Left colon (tissue), 2 donors: ENCODE results near the gene EPB41L4A. TPM values are rescaled to one million over a fixed set of nuclear protein-coding genes. Genes with fewer than 3 reads are reported as not detected.
"Not testable (repeated sequence)": the region's sequence is repeated elsewhere in the genome, so short reads cannot be mapped to it uniquely, and the experiment has no call there.

Source experiments
- ATAC-seq: fragments of 200-7000 bp; cut with Tn5 transposase; one replicate; pipeline ENCODE4 v1.9.1; 2020; ENCODE audit warnings: mild to moderate bottlenecking, moderate library complexity
- DNase-seq, 2 donors: peaks; one replicate each; pipeline ENCODE4 v3.0.0-alpha.2; 2020
- intact Hi-C, 2 donors: fragments of 100-400 bp; cut with DNase I in 1 of 2; cut with micrococcal nuclease in 1 of 2; formaldehyde crosslinking; loops; one replicate each; pipeline versions ENCODE4 v1.11.2 to v1.14.0; 2022; cut with DNase I, micrococcal nuclease
- total RNA-seq, 2 donors: library from RNA; stranded (reverse); fragmentation: NEBNext Ultra II Directional; extraction: Animal tissue kit (Norgen Biotek cat#: 25700); gene quantifications; one replicate each; pipeline ENCODE4 v1.2.1, GENCODE V29; 2021
- donor health status: DM: no; HTN: no; CAD: no.
- donor health status: DM: yes; HTN: yes; CAD: no.

Gene EPB41L4A
- total RNA-seq, 2 donors from 2014 or later, result 10.2 to 34.0 TPM

- peak; percentile 85 for ATAC-seq
- peak; percentile 32 to 69 for DNase-seq
- intact Hi-C loops, result no loop called here
Measured at GRCh38 chr5:112232667-112233066, 186.4 kb downstream of the EPB41L4A start.

- ATAC-seq (no peak), DNase-seq (no peak)
- intact Hi-C loops, result no loop called here
Measured at GRCh38 chr5:112230606-112231005, 188.5 kb downstream of the EPB41L4A start.

- DNase-seq (peak; percentile 84 to 92), ATAC-seq (peak; percentile 96)
- intact Hi-C loops, result no loop called here
Measured at GRCh38 chr5:112228667-112229066, 190.4 kb downstream of the EPB41L4A start.

- DNase-seq (no peak), ATAC-seq (no peak)
- intact Hi-C loops, result no loop called here
Measured at GRCh38 chr5:112227911-112228631, 191.0 kb downstream of the EPB41L4A start.

GRCh38 chr5:112226215-112226614, 192.9 kb downstream of the EPB41L4A start:
- intact Hi-C loops, result no loop called here
- ATAC-seq (no peak), DNase-seq (no peak)

GRCh38 chr5:112222997-112223396, 196.1 kb downstream of the EPB41L4A start:
- ATAC-seq, intact Hi-C loops, DNase-seq: not testable (repeated sequence)

- DNase-seq (no peak), ATAC-seq (peak; percentile 98)
- intact Hi-C loops, result no loop called here
Measured at GRCh38 chr5:112221128-112221527, 197.9 kb downstream of the EPB41L4A start.

- intact Hi-C loops, result no loop called here
- no peak for DNase-seq
- no peak for ATAC-seq
Measured at GRCh38 chr5:112219000-112219399, 200.1 kb downstream of the EPB41L4A start.

GRCh38 chr5:112217843-112218579, 201.1 kb downstream of the EPB41L4A start:
- DNase-seq (no peak), ATAC-seq (no peak)
- intact Hi-C loops, result no loop called here

- no peak for ATAC-seq
- intact Hi-C loops, result no loop called here
- no peak for DNase-seq
Measured at GRCh38 chr5:112216140-112216539, 202.9 kb downstream of the EPB41L4A start.

- ATAC-seq, result peak; percentile 68
- intact Hi-C loops, result no loop called here
Measured at GRCh38 chr5:112210430-112211005, 208.6 kb downstream of the EPB41L4A start.

GRCh38 chr5:112208699-112209615, 210.1 kb downstream of the EPB41L4A start:
- DNase-seq (no peak), ATAC-seq (no peak)
- intact Hi-C loops, result loop anchor here in 1 of 2 donors (10.0 kb wide), 1 partner anchor 216 kb away; no protein-coding TSS in a partner anchor

More at GRCh38 chr5:112210430-112211005, 208.6 kb downstream of the EPB41L4A start:
- DNase-seq, result peak; percentile 33 to 61

GRCh38 chr5:112208195-112208594, 210.9 kb downstream of the EPB41L4A start:
- not testable (repeated sequence) for DNase-seq, ATAC-seq
- intact Hi-C loops, result loop anchor here in 1 of 2 donors (10.0 kb wide), 1 partner anchor 217 kb away; no protein-coding TSS in a partner anchor

GRCh38 chr5:112205846-112206245, 213.2 kb downstream of the EPB41L4A start:
- DNase-seq (no peak), ATAC-seq (no peak)
- intact Hi-C loops, result loop anchor here in 1 of 2 donors (10.0 kb wide), 1 partner anchor 219 kb away; no protein-coding TSS in a partner anchor

GRCh38 chr5:112203229-112203628, 215.8 kb downstream of the EPB41L4A start:
- intact Hi-C loops, result loop anchor here in 1 of 2 donors (10.0 kb wide), 1 partner anchor 222 kb away; no protein-coding TSS in a partner anchor
- DNase-seq, result no peak
- ATAC-seq, result no peak

GRCh38 chr5:112202694-112203093, 216.4 kb downstream of the EPB41L4A start:
- ATAC-seq (no peak), DNase-seq (no peak)
- intact Hi-C loops, result loop anchor here in 1 of 2 donors (10.0 kb wide), 1 partner anchor 222 kb away; no protein-coding TSS in a partner anchor

GRCh38 chr5:112201141-112201540, 217.9 kb downstream of the EPB41L4A start:
- DNase-seq (no peak), ATAC-seq (no peak)
- intact Hi-C loops, result loop anchor here in 1 of 2 donors (10.0 kb wide), 1 partner anchor 224 kb away; no protein-coding TSS in a partner anchor

- ATAC-seq (no peak), DNase-seq (no peak)
- intact Hi-C loops, result loop anchor here in 1 of 2 donors (10.0 kb wide), 1 partner anchor 225 kb away; no protein-coding TSS in a partner anchor
Measured at GRCh38 chr5:112200131-112200530, 218.9 kb downstream of the EPB41L4A start.
